ENCODE results near the gene SPATA31E1.
"Not testable (repeated sequence)": the region's sequence is repeated elsewhere in the genome, so short reads cannot be mapped to it uniquely, and the experiment has no call there.

The SPATA31E1 gene

DNA sequence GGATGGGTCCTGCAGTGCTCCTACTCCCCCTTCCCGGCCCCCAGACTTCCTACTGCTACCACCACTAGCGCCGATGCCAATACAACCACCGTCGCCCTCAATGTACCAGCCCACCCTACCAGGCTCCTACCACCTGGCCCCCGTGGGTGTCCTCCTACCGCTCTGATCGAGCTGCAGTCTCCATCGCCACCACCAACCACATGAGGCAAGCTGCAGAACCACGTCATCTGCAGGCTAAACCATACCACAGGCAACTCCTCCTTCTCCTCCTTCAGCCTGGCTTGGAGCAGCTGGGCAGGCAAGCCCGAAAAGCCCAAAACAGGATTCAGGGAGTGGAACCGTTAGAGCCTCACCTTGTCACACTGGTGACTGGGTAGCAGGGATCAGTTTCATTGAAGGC lies 54.7 kb downstream of the SPATA31E1 start:
- DNase-seq: not testable (repeated sequence)

DNA sequence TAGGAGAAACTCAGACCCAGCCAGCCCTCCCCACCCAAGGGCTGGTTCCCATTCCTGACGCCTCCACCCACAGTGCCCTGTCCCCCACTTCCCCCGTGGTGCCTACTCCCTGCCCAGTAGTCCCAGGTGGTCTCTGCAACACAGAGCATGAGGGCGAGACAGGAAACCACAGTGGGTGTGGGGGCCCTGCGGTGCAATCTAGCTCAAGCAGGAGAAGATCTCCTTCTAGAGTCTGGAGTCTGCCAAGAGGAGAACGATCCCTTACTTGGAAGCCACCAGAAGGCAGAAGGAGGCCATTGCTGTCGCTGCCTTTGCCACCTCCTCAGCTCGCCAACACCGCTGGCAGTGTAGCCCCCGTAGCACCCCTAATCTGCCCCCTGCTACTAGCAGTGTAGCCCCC lies 55.2 kb downstream of the SPATA31E1 start:
- DNase-seq: not testable (repeated sequence)

DNA sequence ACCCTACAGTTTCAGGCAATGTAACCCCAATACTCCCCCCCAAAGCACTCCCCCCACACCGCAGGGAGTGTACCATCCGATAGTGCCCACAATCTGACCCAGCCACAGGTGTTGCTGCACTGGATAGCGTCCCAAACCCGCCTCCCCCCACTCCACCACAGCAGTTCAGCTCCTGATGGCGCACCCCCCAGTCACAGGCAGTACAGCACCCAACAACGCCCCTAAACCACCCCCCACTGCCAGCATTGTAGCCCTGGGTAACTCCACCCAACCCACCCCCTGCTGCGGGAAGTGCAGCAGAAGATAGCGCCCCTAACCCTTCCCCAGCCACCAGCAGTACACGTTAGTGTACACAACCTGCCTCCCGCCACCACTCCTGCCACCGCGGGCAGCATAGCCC lies 55.7 kb downstream of the SPATA31E1 start:
- DNase-seq: not testable (repeated sequence)
